Measurements from ENCODE around the gene GPX4.
A peak's percentile ranks its signal among the peaks of the same experiment; 100 is the strongest.

GPX4 gene

GRCh38 chr19:1103708-1104310 lies at the start of gene GPX4:
Gene GPX4 (plus strand): TSS chr19:1103994. CDS start chr19:1104044, 50 bp downstream.
- peak; percentile 99 for DNase-seq (ENCODE audit: low spot score)

- DNase-seq (ENCODE audit: low spot score), result no peak
These were observed 49.4 kb upstream of the GPX4 start for GRCh38 chr19:1054102-1055027.

- DNase-seq (ENCODE audit: low spot score), result no peak
These were observed 48.8 kb upstream of the GPX4 start for GRCh38 chr19:1055028-1055425.

- no peak for DNase-seq (ENCODE audit: low spot score)
These were observed 47.7 kb upstream of the GPX4 start for GRCh38 chr19:1055886-1056620.

- DNase-seq (ENCODE audit: low spot score), result peak; percentile 69
These were observed 46.5 kb upstream of the GPX4 start for GRCh38 chr19:1057176-1057855.

- DNase-seq (ENCODE audit: low spot score), result no peak
These were observed 45.7 kb upstream of the GPX4 start for GRCh38 chr19:1058112-1058511.

- DNase-seq (ENCODE audit: low spot score), result no peak
These were observed 43.1 kb upstream of the GPX4 start for GRCh38 chr19:1060689-1061088.

- no peak for DNase-seq (ENCODE audit: low spot score)
These were observed 41.8 kb upstream of the GPX4 start for GRCh38 chr19:1061987-1062386.

- no peak for DNase-seq (ENCODE audit: low spot score)
These were observed 41.3 kb upstream of the GPX4 start for GRCh38 chr19:1062387-1063029.

GRCh38 chr19:1063030-1063908 lies 40.5 kb upstream of the GPX4 start:
- DNase-seq (ENCODE audit: low spot score), result peak; percentile 48

GRCh38 chr19:1063909-1064660 lies 39.7 kb upstream of the GPX4 start:
- no peak for DNase-seq (ENCODE audit: low spot score)

- peak; percentile 73 for DNase-seq (ENCODE audit: low spot score)
These were observed 38.9 kb upstream of the GPX4 start for GRCh38 chr19:1064661-1065605.

GRCh38 chr19:1065606-1066109 lies 38.1 kb upstream of the GPX4 start:
- no peak for DNase-seq (ENCODE audit: low spot score)

- no peak for DNase-seq (ENCODE audit: low spot score)
These were observed 37.5 kb upstream of the GPX4 start for GRCh38 chr19:1066251-1066747.

- DNase-seq (ENCODE audit: low spot score), result peak; percentile 85
These were observed 37.0 kb upstream of the GPX4 start, which contains the start of gene ARHGAP45 for GRCh38 chr19:1066748-1067340. Gene ARHGAP45 (plus strand): TSS chr19:1067167. CDS start chr19:1067406, 239 bp downstream.

GRCh38 chr19:1067341-1067957 lies 36.3 kb upstream of the GPX4 start:
- no peak for DNase-seq (ENCODE audit: low spot score)

Measured in CD4-positive, alpha-beta T cell treated with Interleukin-15 for 4 hours (primary cell).